ENCODE data around the gene PAQR8. TPM values are rescaled to one million over a fixed set of nuclear protein-coding genes. Genes with fewer than 3 reads are reported as not detected.

The PAQR8 gene
- total RNA-seq, 1 experiment from 2014 or later: 3.6 TPM

GRCh38 chr6:52417675-52418111 lies 55.7 kb downstream of the PAQR8 start:
- ChIA-PET POLR2A (no interaction called here), CTCF (interaction anchor here (1.7 kb wide), 1 partner anchor 159 kb away, joined by 3 read pairs; the partner anchor contains the start of gene TRAM2)
- Histone ChIP-seq H3K4me3 (ENCODE audit: low read depth in 2 of 2, low read length in 2 of 2) (no peak overlapping the region), H3K36me3 (ENCODE audit: control insufficient read depth, insufficient read depth, low read length) (no peaks in the 10 kb centered on the region), H3K9me3 (ENCODE audit: control insufficient read depth, insufficient read depth, low read depth, low read length) (no peaks in the 10 kb centered on the region), H3K27ac (ENCODE audit: low read length) (peak overlapping the region; percentile 41), H3K27me3 (ENCODE audit: control insufficient read depth, insufficient read depth, low read length) (no peaks in the 10 kb centered on the region), H3K4me1 (ENCODE audit: control insufficient read depth, insufficient read depth, low read length) (peaks cover 36% of the 10 kb centered on the region)
- in situ Hi-C loops (cut with HindIII; ENCODE audit: low pct_unique_long_range_greater_than_20kb, low sequenced_read_pairs) (no loop called here), intact Hi-C loops (cut with micrococcal nuclease; ENCODE audit: unreplicated experiment) (loop anchor here (2.0 to 5.0 kb wide), 3 partner anchors 80 to 181 kb away; partner anchors contain the start of gene TRAM2)
- no TSS peak for BruUV-seq (replicated peaks)
- ATAC-seq (no peak), DNase-seq (ENCODE audit: low read depth, low spot score) (no peak)
- TF ChIP-seq POLR2AphosphoS5 (IDR thresholded peaks at IDR 0.05; ENCODE audit: low read depth, low read length) (no peak), TCF7L2 (IDR thresholded peaks at IDR 0.05; ENCODE audit: low read depth, low read length) (no peak), REST (IDR thresholded peaks at IDR 0.05; ENCODE audit: insufficient read depth in 1 of 2, low read depth in 2 of 2, low read length in 1 of 2) (no peak), SIN3A (IDR thresholded peaks at IDR 0.05; ENCODE audit: borderline replicate concordance, insufficient read depth, low read depth, low read length) (no peak), CTCF (IDR thresholded peaks at IDR 0.05) (no peak)

GRCh38 chr6:52418606-52419005 lies 56.7 kb downstream of the PAQR8 start:
- no TSS peak for BruUV-seq (replicated peaks)
- DNase-seq (ENCODE audit: low read depth, low spot score): no peak
- intact Hi-C loops (cut with micrococcal nuclease; ENCODE audit: unreplicated experiment): loop anchor here (5.0 kb wide), 2 partner anchors 79 to 159 kb away; partner anchors contain the start of gene TRAM2
- TF ChIP-seq SIN3A (IDR thresholded peaks at IDR 0.05; ENCODE audit: borderline replicate concordance, insufficient read depth, low read depth, low read length) (no peak), REST (IDR thresholded peaks at IDR 0.05; ENCODE audit: insufficient read depth in 1 of 2, low read depth in 2 of 2, low read length in 1 of 2) (no peak), CTCF (IDR thresholded peaks at IDR 0.05) (no peak), POLR2AphosphoS5 (IDR thresholded peaks at IDR 0.05; ENCODE audit: low read depth, low read length) (no peak), TCF7L2 (IDR thresholded peaks at IDR 0.05; ENCODE audit: low read depth, low read length) (no peak)
- no peak for ATAC-seq
- ChIA-PET CTCF (interaction anchor here (0.6 to 1.2 kb wide), 3 partner anchors 239 to 245 kb away, joined by 4 to 18 read pairs (median 5); no protein-coding TSS in a partner anchor), POLR2A (interaction anchor here (0.6 kb wide), 3 partner anchors 56 to 206 kb away, joined by 3 to 7 read pairs (median 5); no protein-coding TSS in a partner anchor)
- H3K36me3 ChIP-seq (ENCODE audit: control insufficient read depth, insufficient read depth, low read length): no peaks in the 10 kb centered on the region
- no peaks in the 10 kb centered on the region for H3K9me3 ChIP-seq (ENCODE audit: control insufficient read depth, insufficient read depth, low read depth, low read length)
- no peak overlapping the region for H3K4me3 ChIP-seq (ENCODE audit: low read depth in 2 of 2, low read length in 2 of 2)
- no peaks in the 10 kb centered on the region for H3K27me3 ChIP-seq (ENCODE audit: control insufficient read depth, insufficient read depth, low read length)
- peaks cover 39% of the 10 kb centered on the region for H3K4me1 ChIP-seq (ENCODE audit: control insufficient read depth, insufficient read depth, low read length)
- in situ Hi-C loops (cut with HindIII; ENCODE audit: low pct_unique_long_range_greater_than_20kb, low sequenced_read_pairs): no loop called here
- H3K27ac ChIP-seq (ENCODE audit: low read length): peak overlapping the region; percentile 95

All from Panc1 (cell line).